Astrocyte of the cerebellum (primary cell): ENCODE measurements around the gene CDK8.

Experiments used
- DNase-seq: peaks from one replicate; pipeline ENCODE4 v3.0.0-alpha.2; 2011; ENCODE audit warnings: low read depth
- H3K4me3 ChIP-seq: 2 replicates; pipeline ENCODE4 v1.5.1; 2011; ENCODE audit warnings: mild to moderate bottlenecking, low read depth, low read length, moderate library complexity
- in situ Hi-C: cut with HindIII; loops from 2 replicates; pipeline ENCODE4 v1.10.0; 2017; ENCODE audit warnings: low sequenced_read_pairs
- TF ChIP-seq, protein P1 (sequence below): IDR thresholded peaks from 2 replicates; pipeline ENCODE4 v1.5.1; 2012; ENCODE audit warnings: low read length, low read depth, moderate library complexity, mild to moderate bottlenecking; ENCODE audit errors: missing control alignments

CDK8 gene

DNA sequence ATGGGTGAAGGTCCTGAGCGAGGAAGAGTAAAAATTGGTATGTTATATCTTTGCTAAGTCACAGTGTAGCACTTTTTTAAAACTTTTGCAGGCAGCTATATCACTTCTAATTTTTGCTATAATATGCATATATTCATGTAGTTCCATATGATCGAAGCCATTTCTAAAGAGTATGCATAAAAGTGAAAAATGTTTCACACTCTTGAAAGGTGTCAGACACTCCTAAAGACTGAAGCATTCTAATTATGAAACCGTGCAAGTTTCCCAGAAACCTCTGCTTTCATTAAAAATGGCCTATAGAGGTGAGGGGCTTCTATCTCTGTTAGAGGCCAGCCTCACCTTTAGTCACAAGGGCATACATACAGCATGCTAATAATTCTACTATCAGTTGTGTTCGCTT lies 128.9 kb downstream of the CDK8 start:
- no peak overlapping the region for H3K4me3 ChIP-seq
- TF ChIP-seq, protein P1, sequence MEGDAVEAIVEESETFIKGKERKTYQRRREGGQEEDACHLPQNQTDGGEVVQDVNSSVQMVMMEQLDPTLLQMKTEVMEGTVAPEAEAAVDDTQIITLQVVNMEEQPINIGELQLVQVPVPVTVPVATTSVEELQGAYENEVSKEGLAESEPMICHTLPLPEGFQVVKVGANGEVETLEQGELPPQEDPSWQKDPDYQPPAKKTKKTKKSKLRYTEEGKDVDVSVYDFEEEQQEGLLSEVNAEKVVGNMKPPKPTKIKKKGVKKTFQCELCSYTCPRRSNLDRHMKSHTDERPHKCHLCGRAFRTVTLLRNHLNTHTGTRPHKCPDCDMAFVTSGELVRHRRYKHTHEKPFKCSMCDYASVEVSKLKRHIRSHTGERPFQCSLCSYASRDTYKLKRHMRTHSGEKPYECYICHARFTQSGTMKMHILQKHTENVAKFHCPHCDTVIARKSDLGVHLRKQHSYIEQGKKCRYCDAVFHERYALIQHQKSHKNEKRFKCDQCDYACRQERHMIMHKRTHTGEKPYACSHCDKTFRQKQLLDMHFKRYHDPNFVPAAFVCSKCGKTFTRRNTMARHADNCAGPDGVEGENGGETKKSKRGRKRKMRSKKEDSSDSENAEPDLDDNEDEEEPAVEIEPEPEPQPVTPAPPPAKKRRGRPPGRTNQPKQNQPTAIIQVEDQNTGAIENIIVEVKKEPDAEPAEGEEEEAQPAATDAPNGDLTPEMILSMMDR: no peak
- in situ Hi-C loops: no loop called here
- DNase-seq: no peak

DNA sequence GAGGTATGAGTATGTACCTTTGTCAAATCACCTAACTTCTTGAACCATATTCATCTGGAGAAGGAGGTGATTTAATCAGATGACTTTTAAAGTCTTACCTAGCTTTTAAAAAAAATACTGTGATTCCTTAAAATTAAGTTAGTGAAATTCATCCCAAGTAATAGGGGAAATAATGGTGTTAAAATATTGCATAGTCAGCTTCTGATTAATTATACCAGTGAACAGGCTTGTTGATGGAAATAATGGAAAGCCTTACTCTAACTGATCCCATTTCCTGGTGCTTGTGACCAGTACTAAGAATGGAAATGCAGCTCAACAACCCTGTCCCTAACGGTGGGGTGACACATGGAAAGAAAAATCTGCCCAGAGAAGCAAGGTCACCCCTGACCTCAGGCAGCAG lies 130.7 kb downstream of the CDK8 start:
- no peak overlapping the region for H3K4me3 ChIP-seq
- DNase-seq: no peak
- TF ChIP-seq, protein P1: no peak
- in situ Hi-C loops: no loop called here

DNA sequence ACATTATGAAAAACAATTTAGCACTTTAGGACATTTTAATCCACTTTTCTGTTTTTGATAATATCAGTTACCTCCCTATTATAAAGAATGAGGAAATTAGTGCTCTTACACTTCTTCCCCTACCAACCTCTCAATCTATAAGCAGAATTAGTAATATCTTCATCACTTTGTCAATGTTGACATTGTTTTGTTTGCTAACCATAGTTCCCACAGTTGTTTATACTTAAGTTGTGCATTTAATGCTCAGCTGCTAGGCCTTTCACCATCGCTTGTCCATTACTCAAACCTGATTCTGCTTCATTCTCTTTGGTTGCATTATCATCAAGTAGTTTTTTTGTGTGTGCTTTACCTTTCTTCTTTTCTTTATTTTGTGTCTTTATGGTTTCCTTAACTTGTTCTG lies 132.1 kb downstream of the CDK8 start:
- no peak for DNase-seq
- H3K4me3 ChIP-seq: no peak overlapping the region
- in situ Hi-C loops: no loop called here
- TF ChIP-seq, protein P1: no peak

DNA sequence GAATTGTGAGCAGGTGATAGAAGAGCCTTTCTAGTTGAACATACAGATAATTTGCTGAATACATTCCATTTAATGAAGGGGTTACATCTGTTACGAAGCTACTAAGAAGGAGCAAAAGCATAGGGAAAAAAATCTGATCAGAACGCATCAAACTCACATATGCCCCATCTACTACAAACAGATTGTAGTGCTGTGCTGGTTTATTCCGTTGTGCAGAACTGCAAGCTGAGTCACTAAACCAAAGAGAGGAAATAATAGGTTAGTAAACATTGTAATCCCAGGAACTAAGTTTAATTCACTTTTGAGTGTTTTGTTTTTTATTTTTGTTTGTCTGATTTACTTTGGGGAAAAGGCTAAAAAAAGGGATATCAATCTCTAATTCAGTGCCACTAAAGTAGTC lies 136.3 kb downstream of the CDK8 start:
- TF ChIP-seq, protein P1: no peak
- DNase-seq: no peak
- in situ Hi-C loops: no loop called here
- no peak overlapping the region for H3K4me3 ChIP-seq

DNA sequence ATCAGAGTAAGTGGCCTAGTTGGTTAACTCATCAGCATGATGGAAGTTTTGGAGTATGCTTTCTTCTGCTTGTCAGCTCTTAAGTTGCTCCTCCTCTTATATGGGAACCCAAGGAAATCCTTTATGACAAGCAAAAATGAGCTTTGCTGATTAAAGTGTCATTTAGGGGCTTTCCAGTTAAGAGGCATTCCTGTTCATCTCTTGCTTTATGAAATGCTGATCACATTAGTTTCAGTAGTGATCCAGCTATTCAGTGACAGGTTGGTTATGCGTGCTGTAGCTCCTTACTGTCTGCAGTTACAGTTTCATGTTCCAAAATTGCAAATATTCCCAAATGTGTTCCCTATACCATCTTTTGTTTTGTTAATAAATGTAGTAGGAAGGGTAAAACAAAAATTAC lies 146.6 kb downstream of the CDK8 start:
- TF ChIP-seq, protein P1: no peak
- H3K4me3 ChIP-seq: no peak overlapping the region
- no peak for DNase-seq
- in situ Hi-C loops: no loop called here

DNA sequence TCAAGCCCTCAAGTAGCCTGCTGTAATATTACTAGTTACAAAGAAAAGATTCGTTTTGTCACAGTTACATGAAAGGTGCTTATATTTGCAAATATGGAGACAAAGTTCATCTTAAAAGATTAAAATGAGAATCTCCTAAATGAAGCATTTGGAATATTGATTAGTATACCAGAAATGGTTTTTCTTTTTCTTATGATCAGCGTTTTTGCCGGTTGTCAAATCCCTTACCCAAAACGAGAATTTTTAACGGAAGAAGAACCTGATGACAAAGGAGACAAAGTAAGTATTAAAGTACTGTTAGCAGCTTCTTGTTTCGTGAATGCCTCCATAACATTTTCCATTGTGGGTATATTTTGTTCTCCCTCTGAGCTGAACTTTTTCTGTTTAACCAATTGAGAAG lies 147.1 kb downstream of the CDK8 start:
- no peak for DNase-seq
- in situ Hi-C loops: no loop called here
- TF ChIP-seq, protein P1: no peak

DNA sequence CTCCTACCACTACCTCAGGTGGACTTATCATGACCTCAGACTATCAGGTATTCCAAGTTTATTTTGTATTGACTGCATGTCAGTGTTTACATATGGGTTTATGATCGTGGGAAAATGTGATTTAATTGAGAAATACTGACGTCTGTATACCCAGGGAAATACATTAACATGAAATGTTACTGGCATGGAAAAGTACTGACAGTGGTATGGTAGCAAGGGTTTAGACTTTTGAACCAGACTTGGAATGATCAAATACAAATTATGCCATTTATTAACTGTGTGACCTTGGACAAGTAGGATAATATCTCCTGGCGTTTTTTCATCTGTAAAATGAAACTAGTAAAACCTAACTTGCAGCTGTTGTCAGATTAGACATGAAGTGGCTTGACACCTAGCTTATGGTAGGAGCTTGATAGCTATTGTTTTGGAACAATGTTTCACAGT lies 147.7 kb downstream of the CDK8 start:
- DNase-seq: no peak
- in situ Hi-C loops: no loop called here
- no peak overlapping the region for H3K4me3 ChIP-seq
- TF ChIP-seq, protein P1: no peak

More for the DNA sequence above, 147.1 kb downstream of the CDK8 start:
- no peak overlapping the region for H3K4me3 ChIP-seq
